Liver (tissue), 9 donors: Measurements from ENCODE around the gene PTPRN2. TPM values are rescaled to one million over a fixed set of nuclear protein-coding genes. Genes with fewer than 3 reads are reported as not detected.

Experiments used
- DNase-seq: peaks from one replicate; pipeline ENCODE4 v3.0.0-alpha.2; 2017; ENCODE audit warnings: low spot score
- H3K27ac ChIP-seq, 2 donors: one replicate each; pipeline ENCODE4 v1.7.0; 2013; ENCODE audit warnings: inconsistent platforms in 2 of 2, low read length in 2 of 2, control low read depth in 1 of 2, low read depth in 1 of 2, mild to moderate bottlenecking in 1 of 2
- H3K27me3 ChIP-seq, 4 donors: one replicate each; pipeline versions ENCODE4 v1.6.1 to v1.7.0; 2013; ENCODE audit warnings: low read length in 3 of 4, inconsistent platforms in 1 of 4, mild to moderate bottlenecking in 1 of 4, moderate library complexity in 1 of 4; ENCODE audit not compliant: control insufficient read depth in 4 of 4, insufficient read depth in 4 of 4
- H3K36me3 ChIP-seq, 4 donors: one replicate each; pipeline versions ENCODE4 v1.6.1 to v1.7.0; 2013; ENCODE audit warnings: low read length in 3 of 4, mild to moderate bottlenecking in 3 of 4, low read depth in 1 of 4, moderate library complexity in 1 of 4; ENCODE audit not compliant: control insufficient read depth in 4 of 4, insufficient read depth in 3 of 4
- H3K4me1 ChIP-seq, 4 donors: one replicate each; pipeline versions ENCODE4 v1.6.1 to v1.7.0; 2013; ENCODE audit warnings: low read length in 3 of 4, mild to moderate bottlenecking in 3 of 4, moderate library complexity in 1 of 4; ENCODE audit not compliant: control insufficient read depth in 4 of 4, insufficient read depth in 4 of 4
- H3K4me3 ChIP-seq, 3 donors: one replicate each; pipeline versions ENCODE4 v1.6.1 to v1.7.0; 2013; ENCODE audit warnings: low read length in 3 of 3, control low read depth in 1 of 3, low read depth in 1 of 3, mild to moderate bottlenecking in 1 of 3
- H3K9ac ChIP-seq, 2 donors: one replicate each; pipeline ENCODE4 v1.7.0; 2013; ENCODE audit warnings: low read length in 2 of 2, mild to moderate bottlenecking in 2 of 2, moderate library complexity in 2 of 2, control low read depth in 1 of 2, low read depth in 1 of 2
- H3K9me3 ChIP-seq, 4 donors: one replicate each; pipeline versions ENCODE4 v1.6.1 to v1.7.0; 2013; ENCODE audit warnings: low read length in 3 of 4; ENCODE audit not compliant: control insufficient read depth in 4 of 4
- EGR1 ChIP-seq, 2 donors: IDR thresholded peaks; 2 replicates each; pipeline ENCODE4 v1.6.1; 2016 to 2018; ENCODE audit warnings: antibody characterized with exemption in 2 of 2, low read depth in 2 of 2
- FOXA1 ChIP-seq: IDR thresholded peaks from 2 replicates; pipeline ENCODE4 v1.6.1; 2016; ENCODE audit warnings: antibody characterized with exemption
- GABPA ChIP-seq, 2 donors: IDR thresholded peaks in 1 of 2; conservative IDR thresholded peaks in 1 of 2; 2 replicates each; pipeline ENCODE4 v1.6.1; 2016; ENCODE audit warnings: antibody characterized with exemption in 2 of 2, mild to moderate bottlenecking in 1 of 2, moderate library complexity in 1 of 2
- HNF4G ChIP-seq: IDR thresholded peaks from 2 replicates; pipeline ENCODE4 v1.6.1; 2016; ENCODE audit warnings: antibody characterized with exemption
- JUND ChIP-seq, 2 donors: IDR thresholded peaks; 2 replicates each; pipeline ENCODE4 v1.6.1; 2016; ENCODE audit warnings: antibody characterized with exemption in 2 of 2
- RAD21 ChIP-seq, 2 donors: IDR thresholded peaks; 2 replicates each; pipeline ENCODE4 v1.6.1; 2016; ENCODE audit warnings: antibody characterized with exemption in 2 of 2, mild to moderate bottlenecking in 2 of 2
- RXRA ChIP-seq, 2 donors: IDR thresholded peaks; 2 replicates each; pipeline ENCODE4 v1.6.1; 2017 to 2018; ENCODE audit warnings: antibody characterized with exemption in 2 of 2, mild to moderate bottlenecking in 1 of 2
- SP1 ChIP-seq: IDR thresholded peaks from 2 replicates; pipeline ENCODE4 v1.6.1; 2018; ENCODE audit warnings: antibody characterized with exemption, mild to moderate bottlenecking
- TAF1 ChIP-seq: conservative IDR thresholded peaks from 2 replicates; pipeline ENCODE4 v1.6.1; 2016; ENCODE audit warnings: antibody characterized with exemption, mild to moderate bottlenecking
- YY1 ChIP-seq: IDR thresholded peaks from 2 replicates; pipeline ENCODE4 v1.6.1; 2016; ENCODE audit warnings: antibody characterized with exemption, mild to moderate bottlenecking
- WGBS: extraction: QIAGEN DNeasy Blood & Tissue Kit; methylation state at CpG from one replicate; pipeline ENCODE4 v1.1.7; 2013; 5-methylcytosine and 5-hydroxymethylcytosine counted together
- polyA plus RNA-seq, 2 donors: library from polyadenylated mRNA; stranded (reverse) in 1 of 2; unstranded in 1 of 2; fragments of 200-250 nt in 1 of 2; fragments of >200 nt in 1 of 2; fragmentation: Nextera tagmentation in 1 of 2; extraction: Ambion mirVana in 1 of 2; gene quantifications; one replicate each; pipeline versions ENCODE4 v1.2.1 to v1.2.3, GENCODE V29; 2013 to 2015
- total RNA-seq, 2 donors: library from RNA; depleted of rRNA; stranded (reverse); fragments of >200 nt; gene quantifications; one replicate each; pipeline ENCODE4 v1.2.3, GENCODE V29; 2014
- TF ChIP-seq, protein P1 (sequence below): IDR thresholded peaks from 2 replicates; pipeline ENCODE4 v1.6.1; 2016; ENCODE audit warnings: antibody characterized with exemption
- TF ChIP-seq, protein P2 (sequence below): IDR thresholded peaks from 2 replicates; pipeline ENCODE4 v1.6.1; 2016; ENCODE audit warnings: antibody characterized with exemption, mild to moderate bottlenecking
- TF ChIP-seq, protein P3 (sequence below): fragments of 150-350 bp; IDR thresholded peaks from 2 replicates; pipeline ENCODE4 v1.5.1; 2017; ENCODE audit warnings: improper control_type of control experiment, low read depth, low read length; ENCODE audit not compliant: missing input control
- TF ChIP-seq, protein P4 (sequence below): IDR thresholded peaks from 2 replicates; pipeline ENCODE4 v1.6.1; 2016; ENCODE audit warnings: antibody characterized with exemption
- donor health status: healthy.
- donor health status: healthy.
- donor health status: healthy.
- donor health status: healthy.
- donor health status: healthy.

The PTPRN2 gene
- total and polyA plus RNA-seq, 4 donors = 0.75 to 1.9 (median 1.1) TPM

DNA sequence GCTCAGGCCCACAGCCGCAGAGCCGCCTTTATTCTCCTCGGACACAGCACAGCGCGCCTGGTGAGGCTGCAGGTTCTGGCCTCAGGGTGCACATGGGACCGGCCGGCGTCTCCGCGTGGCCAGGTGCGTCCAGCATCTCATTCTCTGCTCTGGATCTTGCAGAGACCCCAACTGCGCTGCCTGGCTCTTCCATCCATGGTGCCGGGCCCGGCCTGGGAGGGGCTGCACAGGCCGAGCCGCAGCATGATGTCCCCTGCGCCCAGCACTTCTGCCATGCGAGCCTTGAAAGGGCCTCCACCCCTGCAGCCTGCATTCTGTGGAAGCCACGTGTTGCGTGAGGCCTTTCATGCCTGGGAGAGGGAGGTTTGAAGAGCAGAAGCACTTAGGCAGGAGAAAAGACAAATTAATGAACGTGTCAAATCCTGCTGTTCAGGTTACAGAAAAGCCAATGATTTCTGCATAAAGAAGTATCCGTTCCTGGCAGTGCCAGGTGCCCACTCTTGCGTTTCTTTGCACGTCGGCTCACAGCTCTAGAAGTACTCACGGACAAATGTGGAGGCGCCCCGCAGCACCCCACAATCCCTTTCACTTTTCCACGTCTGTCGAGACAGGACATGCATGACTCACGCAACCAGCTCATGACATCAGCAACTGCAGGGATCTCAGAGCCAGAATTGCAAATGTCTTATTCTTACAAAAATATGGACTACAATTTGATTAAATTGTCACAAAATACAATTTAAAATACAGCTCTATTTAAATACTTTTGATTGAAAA is 679.4 kb downstream of the PTPRN2 start:
- DNase-seq = no peak
- whole genome bisulfite sequencing = 94% methylated on average over 31 of the region's 31 CpGs
- H3K4me3 ChIP-seq = no peak overlapping the region

DNA sequence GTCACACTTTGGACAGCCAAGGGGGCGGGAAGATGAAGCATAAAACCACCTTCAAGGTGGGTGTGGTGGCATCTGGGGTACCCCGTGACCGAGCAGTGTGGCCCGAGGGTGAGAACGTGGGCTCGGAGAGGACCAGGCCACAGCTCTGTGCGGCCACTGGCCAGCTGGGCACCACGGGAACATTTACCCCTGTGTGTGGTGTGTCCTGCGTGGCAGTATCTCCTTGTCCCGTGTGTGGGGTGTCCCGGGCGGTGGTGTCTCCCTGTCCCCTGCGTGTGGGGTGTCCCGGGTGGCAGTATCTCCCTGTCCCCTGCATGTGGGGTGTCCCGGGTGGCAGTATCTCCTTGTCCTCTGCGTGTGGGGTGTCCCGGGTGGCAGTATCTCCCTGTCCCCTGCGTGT is 680.5 kb downstream of the PTPRN2 start:
- DNase-seq = no peak
- WGBS = 94% methylated on average over 18 of the region's 18 CpGs
- no peaks in the 10 kb centered on the region for H3K36me3 ChIP-seq
- TF ChIP-seq, protein P1, sequence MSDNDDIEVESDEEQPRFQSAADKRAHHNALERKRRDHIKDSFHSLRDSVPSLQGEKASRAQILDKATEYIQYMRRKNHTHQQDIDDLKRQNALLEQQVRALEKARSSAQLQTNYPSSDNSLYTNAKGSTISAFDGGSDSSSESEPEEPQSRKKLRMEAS = no peak
- TF ChIP-seq, protein P2, sequence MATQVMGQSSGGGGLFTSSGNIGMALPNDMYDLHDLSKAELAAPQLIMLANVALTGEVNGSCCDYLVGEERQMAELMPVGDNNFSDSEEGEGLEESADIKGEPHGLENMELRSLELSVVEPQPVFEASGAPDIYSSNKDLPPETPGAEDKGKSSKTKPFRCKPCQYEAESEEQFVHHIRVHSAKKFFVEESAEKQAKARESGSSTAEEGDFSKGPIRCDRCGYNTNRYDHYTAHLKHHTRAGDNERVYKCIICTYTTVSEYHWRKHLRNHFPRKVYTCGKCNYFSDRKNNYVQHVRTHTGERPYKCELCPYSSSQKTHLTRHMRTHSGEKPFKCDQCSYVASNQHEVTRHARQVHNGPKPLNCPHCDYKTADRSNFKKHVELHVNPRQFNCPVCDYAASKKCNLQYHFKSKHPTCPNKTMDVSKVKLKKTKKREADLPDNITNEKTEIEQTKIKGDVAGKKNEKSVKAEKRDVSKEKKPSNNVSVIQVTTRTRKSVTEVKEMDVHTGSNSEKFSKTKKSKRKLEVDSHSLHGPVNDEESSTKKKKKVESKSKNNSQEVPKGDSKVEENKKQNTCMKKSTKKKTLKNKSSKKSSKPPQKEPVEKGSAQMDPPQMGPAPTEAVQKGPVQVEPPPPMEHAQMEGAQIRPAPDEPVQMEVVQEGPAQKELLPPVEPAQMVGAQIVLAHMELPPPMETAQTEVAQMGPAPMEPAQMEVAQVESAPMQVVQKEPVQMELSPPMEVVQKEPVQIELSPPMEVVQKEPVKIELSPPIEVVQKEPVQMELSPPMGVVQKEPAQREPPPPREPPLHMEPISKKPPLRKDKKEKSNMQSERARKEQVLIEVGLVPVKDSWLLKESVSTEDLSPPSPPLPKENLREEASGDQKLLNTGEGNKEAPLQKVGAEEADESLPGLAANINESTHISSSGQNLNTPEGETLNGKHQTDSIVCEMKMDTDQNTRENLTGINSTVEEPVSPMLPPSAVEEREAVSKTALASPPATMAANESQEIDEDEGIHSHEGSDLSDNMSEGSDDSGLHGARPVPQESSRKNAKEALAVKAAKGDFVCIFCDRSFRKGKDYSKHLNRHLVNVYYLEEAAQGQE = no peak
- no peak for TF ChIP-seq HNF4G
- no peak for TF ChIP-seq TAF1
- TF ChIP-seq GABPA (IDR thresholded peaks at IDR 0.05 in 1 of 2, conservative IDR thresholded peaks at IDR 0.05 in 1 of 2) = no peak
- no peak for TF ChIP-seq RAD21 (IDR thresholded peaks at IDR 0.05)
- TF ChIP-seq, protein P3, sequence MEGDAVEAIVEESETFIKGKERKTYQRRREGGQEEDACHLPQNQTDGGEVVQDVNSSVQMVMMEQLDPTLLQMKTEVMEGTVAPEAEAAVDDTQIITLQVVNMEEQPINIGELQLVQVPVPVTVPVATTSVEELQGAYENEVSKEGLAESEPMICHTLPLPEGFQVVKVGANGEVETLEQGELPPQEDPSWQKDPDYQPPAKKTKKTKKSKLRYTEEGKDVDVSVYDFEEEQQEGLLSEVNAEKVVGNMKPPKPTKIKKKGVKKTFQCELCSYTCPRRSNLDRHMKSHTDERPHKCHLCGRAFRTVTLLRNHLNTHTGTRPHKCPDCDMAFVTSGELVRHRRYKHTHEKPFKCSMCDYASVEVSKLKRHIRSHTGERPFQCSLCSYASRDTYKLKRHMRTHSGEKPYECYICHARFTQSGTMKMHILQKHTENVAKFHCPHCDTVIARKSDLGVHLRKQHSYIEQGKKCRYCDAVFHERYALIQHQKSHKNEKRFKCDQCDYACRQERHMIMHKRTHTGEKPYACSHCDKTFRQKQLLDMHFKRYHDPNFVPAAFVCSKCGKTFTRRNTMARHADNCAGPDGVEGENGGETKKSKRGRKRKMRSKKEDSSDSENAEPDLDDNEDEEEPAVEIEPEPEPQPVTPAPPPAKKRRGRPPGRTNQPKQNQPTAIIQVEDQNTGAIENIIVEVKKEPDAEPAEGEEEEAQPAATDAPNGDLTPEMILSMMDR = no peak
- TF ChIP-seq, protein P4, sequence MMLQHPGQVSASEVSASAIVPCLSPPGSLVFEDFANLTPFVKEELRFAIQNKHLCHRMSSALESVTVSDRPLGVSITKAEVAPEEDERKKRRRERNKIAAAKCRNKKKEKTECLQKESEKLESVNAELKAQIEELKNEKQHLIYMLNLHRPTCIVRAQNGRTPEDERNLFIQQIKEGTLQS = no peak
- no peak for TF ChIP-seq JUND (IDR thresholded peaks at IDR 0.05)
- no peak for TF ChIP-seq RXRA (IDR thresholded peaks at IDR 0.05)

More for the DNA sequence above, 679.4 kb downstream of the PTPRN2 start:
- Histone ChIP-seq H3K27ac (no peak overlapping the region), H3K9ac (no peak overlapping the region), H3K27me3 (no peaks in the 10 kb centered on the region), H3K4me1 (no peaks in the 10 kb centered on the region), H3K36me3 (no peaks in the 10 kb centered on the region), H3K9me3 (no peaks in the 10 kb centered on the region)
- TF ChIP-seq, protein P3 = no peak
- TF ChIP-seq RXRA (IDR thresholded peaks at IDR 0.05) = no peak
- TF ChIP-seq, protein P2 = no peak
- TF ChIP-seq, protein P1 = no peak
- no peak for TF ChIP-seq YY1
- no peak for TF ChIP-seq RAD21 (IDR thresholded peaks at IDR 0.05)
- TF ChIP-seq, protein P4 = no peak
- TF ChIP-seq JUND (IDR thresholded peaks at IDR 0.05) = no peak
- no peak for TF ChIP-seq SP1
- TF ChIP-seq FOXA1 = no peak
- no peak for TF ChIP-seq EGR1 (IDR thresholded peaks at IDR 0.05; ENCODE audit: low read depth in 2 of 2)

More for the DNA sequence above, 680.5 kb downstream of the PTPRN2 start:
- Histone ChIP-seq H3K9me3 (no peaks in the 10 kb centered on the region), H3K9ac (no peak overlapping the region), H3K4me1 (no peaks in the 10 kb centered on the region), H3K27ac (no peak overlapping the region), H3K27me3 (no peaks in the 10 kb centered on the region), H3K4me3 (no peak overlapping the region)
